GM18867 (cell line): ENCODE measurements around the gene SLC16A3.
"Not testable (repeated sequence)": the region's sequence is repeated elsewhere in the genome, so short reads cannot be mapped to it uniquely, and the experiment has no call there.

Experiments
- ATAC-seq: cut with Tn5 transposase; IDR thresholded peaks from one replicate; pipeline ENCODE4 v1.9.1; 2021; ENCODE audit warnings: mild to moderate bottlenecking, moderate library complexity; ENCODE audit not compliant: unreplicated experiment

SLC16A3 gene

GRCh38 chr17:82245134-82246039 lies 16.5 kb downstream of the SLC16A3 start:
- ATAC-seq = no peak

DNA sequence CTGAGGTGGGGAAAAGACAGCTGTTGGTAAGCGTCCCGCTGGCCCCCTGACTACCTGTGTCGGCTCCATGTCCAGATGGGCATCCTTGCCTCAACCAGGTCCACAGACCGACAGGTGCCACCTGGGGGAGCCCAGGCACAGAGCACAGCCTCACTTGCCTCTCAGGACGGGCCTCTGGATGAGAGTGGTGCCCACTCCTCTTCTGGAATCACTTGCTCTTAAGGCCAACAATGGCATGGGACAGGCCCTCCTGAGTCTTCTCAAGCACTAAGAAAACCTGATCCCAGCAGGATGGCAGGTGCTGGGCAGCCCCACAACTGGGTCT lies 17.2 kb downstream of the SLC16A3 start:
- no peak for ATAC-seq

GRCh38 chr17:82246365-82247181 lies 17.7 kb downstream of the SLC16A3 start:
- no peak for ATAC-seq

GRCh38 chr17:82247182-82247823 lies 18.5 kb downstream of the SLC16A3 start:
- no peak for ATAC-seq

GRCh38 chr17:82247856-82248671 lies 19.2 kb downstream of the SLC16A3 start:
- ATAC-seq = no peak

- no peak for ATAC-seq
These were observed 20.2 kb downstream of the SLC16A3 start for GRCh38 chr17:82248815-82249674.

- ATAC-seq = no peak
These were observed 21.2 kb downstream of the SLC16A3 start for GRCh38 chr17:82249896-82250581.

DNA sequence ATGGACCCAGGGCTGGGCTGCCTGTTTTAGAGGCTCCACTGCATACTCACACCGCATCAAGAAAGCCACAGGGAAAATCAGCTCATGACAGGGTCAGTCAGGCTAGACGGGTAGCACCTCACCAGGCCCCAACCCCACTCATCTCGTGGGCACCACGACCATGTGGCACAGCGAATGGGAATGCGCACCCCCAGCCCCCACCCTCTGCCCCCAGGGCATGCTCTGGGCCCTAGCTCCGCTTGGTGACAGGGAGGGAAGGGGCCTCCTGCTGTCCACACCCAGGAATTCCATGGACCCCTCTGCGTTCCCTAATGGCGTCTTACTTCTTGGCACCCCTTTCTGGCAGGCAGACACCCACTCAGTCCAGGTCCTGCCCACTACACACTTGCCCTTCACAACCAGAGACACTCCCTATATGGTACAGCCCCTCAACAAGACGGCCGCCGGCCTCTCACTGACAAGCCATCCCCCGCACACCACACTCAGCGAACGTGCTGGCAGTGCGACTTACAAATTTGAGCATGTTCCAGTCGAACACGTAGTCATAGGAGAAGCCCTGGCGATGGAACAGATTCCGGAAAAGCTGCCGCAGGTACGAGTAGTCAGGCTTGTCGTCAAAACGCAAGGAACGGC lies 22.1 kb downstream of the SLC16A3 start:
- ATAC-seq = no peak

DNA sequence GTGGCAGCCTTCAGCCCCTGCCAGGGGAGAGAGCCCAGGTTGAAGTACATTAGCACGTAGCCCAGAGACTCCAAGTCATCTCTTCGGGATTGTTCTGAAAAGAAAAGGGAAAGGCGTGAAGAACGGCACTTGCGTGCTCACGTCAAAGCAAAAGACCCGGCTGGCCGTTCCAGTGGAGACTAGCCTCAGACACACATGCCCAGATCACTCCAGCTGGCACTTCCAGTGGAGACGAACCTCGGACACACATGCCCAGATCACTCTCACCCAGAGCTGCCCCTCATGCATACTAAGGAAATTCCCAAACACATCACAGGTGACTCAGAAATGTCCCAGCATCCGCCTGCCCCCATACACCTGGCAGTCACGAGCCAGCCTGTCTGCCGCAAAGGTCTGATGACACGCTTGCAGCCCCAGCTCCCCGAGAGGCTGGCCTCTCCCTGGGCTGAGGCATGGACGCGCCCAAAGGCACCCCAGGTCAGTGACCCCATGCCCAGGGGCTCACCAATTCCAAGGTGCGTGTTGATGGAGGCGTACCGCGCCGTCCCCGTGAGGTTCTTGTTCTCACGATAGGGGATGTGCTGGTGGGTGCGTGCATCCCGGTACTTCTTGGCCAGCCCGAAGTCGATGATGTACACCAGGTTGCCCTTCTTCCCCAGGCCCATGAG lies 23.8 kb downstream of the SLC16A3 start:
- ATAC-seq = no peak

DNA sequence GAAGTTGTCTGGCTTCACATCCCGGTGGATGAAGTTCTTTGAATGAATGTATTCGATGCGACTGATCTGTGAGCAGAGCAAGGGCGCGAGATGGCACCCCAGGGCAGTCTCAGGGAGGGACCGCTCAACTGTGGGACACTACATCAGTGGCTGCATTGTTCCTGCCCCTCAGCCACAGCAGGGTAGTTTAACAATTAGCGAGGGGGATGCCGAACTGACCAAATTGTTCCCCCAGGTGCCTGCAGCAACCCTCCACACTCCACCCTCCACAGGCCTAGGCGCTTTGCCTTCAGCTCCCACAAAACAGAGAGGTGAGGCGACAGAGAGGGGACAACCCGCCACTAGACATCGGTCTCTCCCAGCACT lies 24.3 kb downstream of the SLC16A3 start:
- no peak for ATAC-seq

GRCh38 chr17:82254096-82254495 lies 25.3 kb downstream of the SLC16A3 start:
- not testable (repeated sequence) for ATAC-seq

DNA sequence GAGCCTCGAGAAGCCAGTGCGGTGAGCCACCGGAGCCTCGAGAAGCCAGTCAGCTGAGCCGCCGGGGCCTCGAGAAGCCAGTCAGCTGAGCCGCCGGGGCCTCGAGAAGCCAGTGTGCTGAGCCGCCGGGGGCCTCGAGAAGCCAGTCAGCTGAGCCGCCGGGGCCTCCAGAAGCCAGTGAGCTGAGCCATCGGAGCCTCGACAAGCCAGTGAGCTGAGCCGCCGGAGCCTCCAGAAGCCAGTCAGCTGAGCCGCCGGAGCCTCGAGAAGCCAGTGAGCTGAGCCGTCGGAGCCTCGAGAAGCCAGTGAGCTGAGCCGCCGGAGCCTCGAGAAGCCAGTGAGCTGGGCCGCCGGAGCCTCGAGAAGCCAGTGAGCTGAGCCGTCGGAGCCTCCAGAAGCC lies 25.9 kb downstream of the SLC16A3 start:
- not testable (repeated sequence) for ATAC-seq

- no peak for ATAC-seq
These were observed 26.6 kb downstream of the SLC16A3 start for GRCh38 chr17:82255402-82255972.

DNA sequence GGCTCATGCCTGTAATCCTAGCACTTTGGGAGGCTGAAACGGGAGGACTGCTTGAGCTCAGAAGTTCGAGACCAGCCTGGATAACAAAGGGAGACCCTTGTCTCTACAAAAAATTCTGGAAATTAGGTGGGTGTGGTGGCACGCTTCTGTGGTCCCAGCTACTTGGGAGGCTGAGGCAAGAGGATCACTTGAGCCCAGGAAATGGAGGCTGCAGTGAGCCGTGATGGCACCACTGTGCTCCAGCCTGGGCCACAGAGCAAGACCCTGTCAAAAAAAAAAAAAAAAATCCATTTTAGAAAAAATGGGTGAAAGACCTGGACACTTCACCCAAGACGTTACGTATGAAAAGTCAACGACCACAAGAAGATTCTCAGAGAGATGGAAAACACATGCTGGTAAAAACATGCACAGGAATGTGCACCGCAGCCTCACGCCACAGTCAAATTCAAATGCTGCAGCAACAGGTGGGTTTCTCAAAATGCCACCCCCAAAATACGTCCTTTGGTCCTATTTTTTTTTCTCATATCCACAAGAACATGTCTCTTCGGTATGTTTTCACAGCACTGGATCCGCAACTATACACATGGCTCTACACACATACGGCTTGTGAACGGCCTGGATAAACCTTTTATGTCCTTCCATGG lies 27.5 kb downstream of the SLC16A3 start:
- no peak for ATAC-seq

DNA sequence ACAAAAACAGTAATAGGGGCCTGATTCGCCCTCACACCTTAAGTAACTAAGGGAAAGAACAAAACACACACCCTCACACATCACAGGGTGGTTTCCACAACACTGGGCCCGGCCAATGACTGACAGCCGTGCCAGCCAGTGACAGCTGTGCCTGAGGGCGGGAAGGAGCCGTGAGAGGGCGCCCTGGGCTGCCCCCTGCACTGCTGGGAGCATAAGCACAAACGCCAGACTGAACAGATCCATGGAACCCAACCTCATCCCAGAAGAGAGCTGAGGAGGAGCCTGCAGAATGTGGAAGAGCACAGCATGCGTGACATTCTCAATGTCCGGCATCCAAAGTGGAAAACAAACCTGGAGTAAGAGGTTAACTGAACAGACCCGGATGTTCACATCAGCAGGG lies 28.6 kb downstream of the SLC16A3 start:
- ATAC-seq = no peak

GRCh38 chr17:82258555-82258954 lies 29.7 kb downstream of the SLC16A3 start:
- ATAC-seq = no peak
